ENCODE measurements around the gene PBX1.

GRCh38 chr1:164565357-164565756 is 6.4 kb downstream of the PBX1 start:
- TF ChIP-seq CTCF (IDR thresholded peaks at IDR 0.05) (no peak), ZNF232 (CRISPR knock-in tag; IDR thresholded peaks at IDR 0.05) (no peak), ESRRA (CRISPR knock-in tag; IDR thresholded peaks at IDR 0.05; ENCODE audit: borderline replicate concordance) (no peak), TEAD4 (CRISPR knock-in tag; IDR thresholded peaks at IDR 0.05) (no peak), IRF2 (CRISPR knock-in tag; IDR thresholded peaks at IDR 0.05; ENCODE audit: borderline replicate concordance, low read depth) (no peak), CREB1 (CRISPR knock-in tag; IDR thresholded peaks at IDR 0.05) (no peak)
